Kidney tubule cell (primary cell): ENCODE measurements around the gene BRINP3.

Experiments used
- DNase-seq: peaks from one replicate; pipeline ENCODE4 v3.0.0-alpha.2; 2018; ENCODE audit warnings: low spot score

The BRINP3 gene

DNA sequence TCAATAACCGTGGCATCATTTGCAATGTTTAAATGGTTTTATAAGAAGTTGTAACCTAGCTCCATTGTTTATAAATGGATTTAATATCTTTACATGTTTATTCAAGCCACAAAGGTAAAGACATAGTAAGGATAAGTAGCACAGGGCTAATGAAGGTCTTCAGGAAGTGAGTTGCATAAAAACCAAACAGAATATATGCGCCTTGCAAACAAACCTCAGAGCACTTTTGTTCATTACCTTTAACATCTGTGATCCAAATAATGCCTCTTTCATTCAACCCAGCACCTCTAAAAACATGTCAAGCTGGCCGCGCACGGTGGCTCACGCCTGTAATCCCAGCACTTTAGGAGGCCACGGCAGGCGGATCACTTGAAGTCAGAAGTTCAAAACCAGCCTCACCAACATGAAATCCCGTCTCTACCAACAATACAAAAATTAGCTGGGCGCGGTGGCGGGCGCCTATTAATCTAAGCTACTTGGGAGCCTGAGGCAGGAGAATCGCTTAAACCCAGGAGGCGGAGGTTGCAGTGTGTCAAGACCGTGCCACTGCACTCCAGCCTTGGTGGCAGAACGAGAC lies 25.3 kb downstream of the BRINP3 start:
- DNase-seq, result no peak

DNA sequence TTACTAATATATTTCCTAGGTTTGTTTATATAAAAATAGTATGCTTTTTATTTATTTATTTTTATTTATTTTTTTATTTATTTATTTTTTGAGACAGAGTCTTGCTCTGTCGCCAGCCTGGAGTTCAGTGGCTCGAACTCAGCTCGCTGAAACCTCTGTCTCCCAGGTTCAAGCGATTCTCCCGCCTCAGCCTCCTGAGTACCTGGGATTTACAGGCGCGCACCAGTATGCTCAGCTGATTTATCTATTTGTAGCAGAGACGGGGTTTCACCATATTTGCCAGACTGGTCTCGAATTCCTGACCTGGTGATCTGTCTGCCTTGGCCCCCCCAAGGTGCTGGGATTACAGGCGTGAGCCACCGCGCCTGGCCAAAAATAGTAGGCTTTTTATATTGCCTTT lies 33.2 kb downstream of the BRINP3 start:
- DNase-seq, result no peak

- no peak for DNase-seq
These were observed 38.2 kb downstream of the BRINP3 start for GRCh38 chr1:190439447-190439846.

GRCh38 chr1:190436615-190437014 lies 41.0 kb downstream of the BRINP3 start:
- peak; percentile 34 for DNase-seq

- DNase-seq, result no peak
These were observed 47.7 kb downstream of the BRINP3 start for GRCh38 chr1:190429932-190430331.

DNA sequence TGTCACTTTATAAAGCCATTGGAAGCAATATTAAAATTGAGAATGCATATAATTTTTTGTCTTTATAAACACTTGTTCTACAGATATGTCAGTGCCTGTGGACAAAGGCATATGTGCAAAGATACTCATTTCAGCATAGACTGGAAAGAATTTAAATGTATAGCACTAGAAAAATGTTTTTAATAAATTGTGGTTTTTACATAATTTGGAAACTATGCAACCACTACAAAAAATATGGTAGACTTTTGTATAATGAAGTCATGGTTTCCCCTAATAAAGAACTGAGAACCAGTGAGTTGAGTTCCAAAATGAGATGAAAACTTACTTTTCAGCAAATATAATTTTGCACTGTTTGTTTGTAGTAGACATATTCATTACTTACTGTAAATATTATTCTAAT lies 48.5 kb downstream of the BRINP3 start:
- DNase-seq, result no peak

GRCh38 chr1:190416239-190416638 lies 61.4 kb downstream of the BRINP3 start:
- DNase-seq, result no peak

GRCh38 chr1:190413142-190413541 lies 64.5 kb downstream of the BRINP3 start:
- DNase-seq, result no peak

DNA sequence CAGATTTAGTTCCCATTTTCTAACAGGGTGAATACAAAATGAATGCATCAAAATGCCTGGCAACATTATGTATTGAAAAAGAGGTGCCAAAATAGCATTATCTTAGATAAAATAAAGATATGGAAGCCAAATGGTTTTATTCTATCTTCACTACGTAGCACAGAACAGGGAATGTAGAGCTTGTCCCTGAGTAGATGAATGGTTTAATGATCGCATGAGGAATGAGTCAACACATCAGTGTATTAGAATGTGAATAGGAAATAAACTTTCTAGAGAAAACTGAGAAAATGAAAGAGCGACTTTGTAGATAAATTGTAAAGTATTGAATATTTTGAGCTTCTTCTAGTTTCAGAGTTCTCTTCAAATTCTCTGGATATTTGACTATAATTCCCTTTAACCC lies 74.3 kb downstream of the BRINP3 start:
- no peak for DNase-seq

GRCh38 chr1:190399233-190399632 lies 78.4 kb downstream of the BRINP3 start:
- DNase-seq, result no peak

DNA sequence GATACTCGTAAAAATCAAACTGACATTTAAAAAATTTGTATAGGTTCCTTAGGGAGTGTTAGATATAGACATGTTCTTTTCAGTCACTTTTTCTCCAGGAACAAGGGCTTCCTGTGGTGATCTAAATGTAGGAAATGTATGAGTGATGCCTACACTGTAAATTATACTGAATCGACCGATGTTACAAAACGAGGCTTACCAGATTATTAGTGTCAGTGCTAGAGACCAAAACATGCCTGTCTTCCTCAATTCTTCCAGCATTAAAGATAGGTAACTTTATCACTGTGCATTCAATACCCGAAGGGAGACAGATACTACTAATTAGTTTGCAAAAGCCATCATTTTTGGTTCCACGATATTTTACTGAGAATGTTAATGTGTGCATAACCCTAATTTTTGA lies 86.1 kb downstream of the BRINP3 start:
- no peak for DNase-seq

- no peak for DNase-seq
These were observed 99.7 kb downstream of the BRINP3 start for GRCh38 chr1:190377991-190378390.

DNA sequence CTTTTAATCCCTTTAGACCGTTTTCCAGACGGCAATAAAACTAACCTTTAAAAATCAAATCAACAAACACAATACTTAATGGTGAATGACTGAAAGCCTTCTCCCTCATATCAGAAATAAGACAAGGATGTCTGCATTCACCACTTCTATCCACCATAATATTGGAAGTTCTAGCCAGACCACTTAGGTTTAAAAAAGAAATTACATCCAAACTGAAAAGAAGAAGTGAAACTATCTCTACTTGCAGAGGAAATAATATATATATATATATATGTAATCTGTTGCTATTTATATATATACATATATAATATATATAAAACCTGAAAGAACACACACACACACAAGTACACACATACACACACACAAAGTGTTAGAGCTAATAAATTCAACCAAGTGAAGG lies 100.4 kb downstream of the BRINP3 start:
- DNase-seq, result no peak

DNA sequence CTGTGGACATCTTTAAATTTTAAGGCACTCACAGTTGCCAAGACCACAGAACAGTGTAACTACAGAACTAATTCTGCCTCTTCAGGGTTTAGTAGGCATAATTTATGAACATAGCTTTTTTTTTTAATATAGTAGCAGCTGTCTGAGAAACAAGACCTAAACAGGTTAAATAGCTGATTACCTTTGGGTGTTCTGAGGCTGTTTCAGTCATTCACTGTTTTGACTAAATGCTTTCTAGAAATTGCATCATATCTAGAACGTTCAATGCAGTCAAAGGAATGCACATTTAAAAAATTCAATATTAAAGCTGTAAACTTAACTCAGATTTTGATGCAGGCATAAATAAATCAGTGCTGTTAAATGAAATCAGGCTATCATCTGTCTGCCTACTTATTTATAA lies 101.6 kb downstream of the BRINP3 start:
- no peak for DNase-seq

- peak; percentile 29 for DNase-seq
These were observed 103.8 kb downstream of the BRINP3 start for GRCh38 chr1:190373705-190374336.

- no peak for DNase-seq
These were observed 110.5 kb downstream of the BRINP3 start for GRCh38 chr1:190367200-190367599.

GRCh38 chr1:190365283-190365682 lies 112.4 kb downstream of the BRINP3 start:
- no peak for DNase-seq

DNA sequence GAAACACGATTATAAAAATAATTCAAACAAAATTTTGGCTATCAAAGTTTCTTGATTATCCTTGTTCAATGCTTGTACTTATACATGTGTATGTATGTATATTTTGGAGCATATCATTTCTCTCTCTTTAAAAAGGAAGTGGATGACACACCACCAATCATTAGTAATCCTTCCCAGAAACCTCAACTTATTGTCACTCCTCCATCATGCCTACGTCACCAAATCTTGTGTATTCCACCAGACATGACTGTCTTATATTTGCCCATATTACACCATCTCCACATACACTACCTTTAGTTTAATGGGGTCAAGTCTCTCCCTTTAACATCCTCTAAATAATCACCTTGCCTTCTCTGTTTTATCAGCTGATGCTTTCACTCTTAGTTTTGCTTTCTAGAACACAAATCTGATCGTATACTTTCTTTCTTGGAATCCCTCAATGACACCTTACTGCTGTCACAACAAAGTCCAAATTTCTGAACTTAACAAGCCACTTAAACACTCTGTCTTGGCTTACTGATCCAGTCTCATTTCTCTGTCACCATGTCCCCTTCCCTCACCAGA lies 124.0 kb downstream of the BRINP3 start:
- no peak for DNase-seq

DNA sequence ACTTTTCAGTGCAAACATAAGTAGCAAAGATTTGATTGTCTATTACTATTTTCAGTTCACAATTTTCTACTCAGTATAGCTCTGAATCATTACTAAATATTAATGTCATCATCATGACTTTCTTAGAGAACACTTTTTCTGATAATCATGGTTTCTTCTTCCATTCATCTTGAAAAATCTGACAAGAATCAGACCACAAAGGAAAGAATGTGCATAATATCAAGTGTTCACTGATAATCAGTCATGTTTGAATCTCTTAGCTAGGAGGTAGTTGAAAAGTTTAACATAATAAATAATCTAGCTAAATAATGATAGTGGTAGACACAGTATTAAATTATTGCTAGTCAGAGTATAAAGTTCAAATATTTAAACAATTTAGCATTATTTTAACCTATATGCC lies 133.2 kb downstream of the BRINP3 start:
- no peak for DNase-seq

DNA sequence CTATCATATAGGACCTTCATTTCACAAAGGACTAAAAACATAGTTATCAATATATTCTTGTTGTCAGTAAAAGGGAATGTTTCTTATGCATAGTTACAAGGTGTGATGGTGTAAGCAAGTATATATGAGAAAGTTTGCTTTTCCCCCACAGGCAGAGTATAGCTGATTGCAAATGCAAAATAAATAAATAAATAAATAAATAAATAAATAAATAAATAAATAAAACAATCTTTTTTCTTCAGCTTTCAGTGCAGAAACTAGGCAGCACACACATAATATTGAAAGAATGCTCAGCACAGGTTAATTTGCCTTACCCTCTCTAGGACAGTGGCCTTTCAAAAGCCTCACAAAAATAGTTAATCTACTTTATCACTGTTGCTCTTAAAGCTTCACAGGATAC lies 138.8 kb downstream of the BRINP3 start:
- no peak for DNase-seq

- DNase-seq, result no peak
These were observed 148.8 kb downstream of the BRINP3 start for GRCh38 chr1:190328871-190329270.

DNA sequence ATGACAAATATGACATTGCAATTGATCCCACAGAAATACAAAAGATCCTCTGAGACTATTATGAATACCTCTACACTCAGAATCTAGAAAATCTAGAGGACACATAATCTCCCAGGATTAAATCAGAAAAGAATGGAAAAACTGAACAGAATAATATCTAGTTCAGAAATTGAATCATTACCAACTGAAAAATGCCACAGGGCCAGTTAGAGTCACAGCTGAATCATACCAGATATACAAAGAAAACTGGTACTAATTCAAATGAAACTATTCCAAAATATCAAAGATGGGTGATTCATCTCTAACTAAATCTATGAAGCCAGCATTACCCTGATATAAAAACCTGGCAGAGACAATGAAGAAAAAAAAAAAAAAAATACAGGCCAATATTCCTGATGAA lies 149.3 kb downstream of the BRINP3 start:
- DNase-seq, result no peak

DNA sequence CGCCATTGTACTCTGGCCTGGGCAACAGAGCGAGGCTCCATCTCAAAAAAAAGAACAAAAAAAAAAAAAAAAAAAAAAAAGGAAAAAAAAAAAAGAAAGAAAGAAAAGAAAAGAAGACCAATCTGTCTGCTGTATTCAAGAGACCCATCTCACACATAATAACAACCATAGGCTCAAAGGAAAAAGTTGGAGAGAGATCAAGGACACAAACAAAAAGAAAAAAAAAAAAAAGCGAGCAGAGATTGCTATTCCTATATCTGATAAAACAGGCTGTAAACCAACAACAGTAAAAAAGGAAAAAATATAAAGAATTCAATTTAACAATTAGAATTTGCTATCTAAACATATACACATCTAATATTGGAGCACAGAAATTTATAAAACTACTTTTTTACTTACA lies 150.4 kb downstream of the BRINP3 start:
- no peak for DNase-seq

GRCh38 chr1:190323530-190323929 lies 154.1 kb downstream of the BRINP3 start:
- no peak for DNase-seq
